GM06990 (cell line): ENCODE data around the gene CSMD2.
"Not testable (repeated sequence)": the region's sequence is repeated elsewhere in the genome, so short reads cannot be mapped to it uniquely, and the experiment has no call there.

ENCODE experiments used
- DNase-seq: peaks from one replicate; pipeline ENCODE4 v3.0.0-alpha.2; 2011; ENCODE audit not compliant: insufficient read length; ENCODE audit errors: extremely low read depth
- H3K27me3 ChIP-seq: replicated peaks from 2 replicates; pipeline ENCODE4 v1.6.0; 2011; ENCODE audit warnings: low read length; ENCODE audit not compliant: control insufficient read depth, insufficient read depth
- H3K36me3 ChIP-seq: 2 replicates; pipeline ENCODE4 v1.5.1; 2011; ENCODE audit warnings: low read length; ENCODE audit not compliant: control insufficient read depth, insufficient read depth
- H3K4me3 ChIP-seq: replicated peaks from 2 replicates; pipeline ENCODE4 v1.5.1; 2011; ENCODE audit warnings: low read depth, mild to moderate bottlenecking, control low read depth, low read length
- TF ChIP-seq, protein P1 (sequence below): IDR thresholded peaks from 2 replicates; pipeline ENCODE4 v1.5.1; 2011; ENCODE audit warnings: low read length, control low read depth, mild to moderate bottlenecking, inconsistent platforms; ENCODE audit not compliant: insufficient read depth, poor library complexity, severe bottlenecking

CSMD2 gene

DNA sequence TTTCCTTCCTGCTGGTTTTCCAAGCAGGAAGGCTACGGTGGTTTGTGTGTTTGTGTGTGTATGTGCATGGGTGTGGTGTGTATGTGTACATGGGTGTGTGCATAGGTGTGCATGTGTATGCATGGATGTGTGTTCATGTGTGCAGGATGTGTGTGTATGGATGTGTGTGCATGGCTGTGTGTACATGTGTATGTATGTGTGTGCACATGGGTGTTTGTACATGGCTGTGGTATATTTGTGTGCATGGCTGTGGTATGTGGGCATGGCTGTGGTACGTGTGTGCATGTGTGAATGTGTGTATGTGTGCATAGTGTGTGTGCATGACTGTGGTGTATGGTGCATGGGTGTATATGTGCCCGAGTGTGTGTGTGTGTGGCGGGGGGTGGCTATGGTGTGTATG is 24.0 kb upstream of the CSMD2 start:
- TF ChIP-seq, protein P1, sequence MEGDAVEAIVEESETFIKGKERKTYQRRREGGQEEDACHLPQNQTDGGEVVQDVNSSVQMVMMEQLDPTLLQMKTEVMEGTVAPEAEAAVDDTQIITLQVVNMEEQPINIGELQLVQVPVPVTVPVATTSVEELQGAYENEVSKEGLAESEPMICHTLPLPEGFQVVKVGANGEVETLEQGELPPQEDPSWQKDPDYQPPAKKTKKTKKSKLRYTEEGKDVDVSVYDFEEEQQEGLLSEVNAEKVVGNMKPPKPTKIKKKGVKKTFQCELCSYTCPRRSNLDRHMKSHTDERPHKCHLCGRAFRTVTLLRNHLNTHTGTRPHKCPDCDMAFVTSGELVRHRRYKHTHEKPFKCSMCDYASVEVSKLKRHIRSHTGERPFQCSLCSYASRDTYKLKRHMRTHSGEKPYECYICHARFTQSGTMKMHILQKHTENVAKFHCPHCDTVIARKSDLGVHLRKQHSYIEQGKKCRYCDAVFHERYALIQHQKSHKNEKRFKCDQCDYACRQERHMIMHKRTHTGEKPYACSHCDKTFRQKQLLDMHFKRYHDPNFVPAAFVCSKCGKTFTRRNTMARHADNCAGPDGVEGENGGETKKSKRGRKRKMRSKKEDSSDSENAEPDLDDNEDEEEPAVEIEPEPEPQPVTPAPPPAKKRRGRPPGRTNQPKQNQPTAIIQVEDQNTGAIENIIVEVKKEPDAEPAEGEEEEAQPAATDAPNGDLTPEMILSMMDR = no peak
- Histone ChIP-seq H3K27me3 (no peaks in the 10 kb centered on the region; the same call in 1 of the 2 replicates), H3K4me3 (no peak overlapping the region), H3K36me3 (no peaks in the 10 kb centered on the region)
- no peak for DNase-seq

DNA sequence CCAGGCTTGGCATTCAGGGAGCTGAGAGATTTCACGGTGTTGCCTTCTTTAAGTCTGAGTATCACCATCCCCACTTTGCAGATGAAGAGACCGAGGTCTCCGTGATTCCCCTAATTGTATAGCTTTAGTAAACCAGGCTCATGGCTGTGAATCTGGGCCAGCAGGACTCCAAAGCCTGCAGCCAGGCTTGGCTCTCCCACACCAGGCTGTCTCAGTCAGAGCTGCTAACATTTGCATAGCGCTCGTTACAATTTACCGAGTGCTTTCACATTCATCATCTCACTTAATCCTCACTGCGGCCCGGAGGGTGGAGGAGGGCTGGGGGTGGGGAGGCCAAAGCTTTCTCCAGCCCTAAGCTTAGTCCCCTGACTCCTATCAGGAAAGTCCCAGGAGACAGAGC is 23.4 kb upstream of the CSMD2 start:
- Histone ChIP-seq H3K4me3 (no peak overlapping the region), H3K27me3 (no peaks in the 10 kb centered on the region; the same call in 1 of the 2 replicates), H3K36me3 (no peaks in the 10 kb centered on the region)
- TF ChIP-seq, protein P1 = no peak
- no peak for DNase-seq

DNA sequence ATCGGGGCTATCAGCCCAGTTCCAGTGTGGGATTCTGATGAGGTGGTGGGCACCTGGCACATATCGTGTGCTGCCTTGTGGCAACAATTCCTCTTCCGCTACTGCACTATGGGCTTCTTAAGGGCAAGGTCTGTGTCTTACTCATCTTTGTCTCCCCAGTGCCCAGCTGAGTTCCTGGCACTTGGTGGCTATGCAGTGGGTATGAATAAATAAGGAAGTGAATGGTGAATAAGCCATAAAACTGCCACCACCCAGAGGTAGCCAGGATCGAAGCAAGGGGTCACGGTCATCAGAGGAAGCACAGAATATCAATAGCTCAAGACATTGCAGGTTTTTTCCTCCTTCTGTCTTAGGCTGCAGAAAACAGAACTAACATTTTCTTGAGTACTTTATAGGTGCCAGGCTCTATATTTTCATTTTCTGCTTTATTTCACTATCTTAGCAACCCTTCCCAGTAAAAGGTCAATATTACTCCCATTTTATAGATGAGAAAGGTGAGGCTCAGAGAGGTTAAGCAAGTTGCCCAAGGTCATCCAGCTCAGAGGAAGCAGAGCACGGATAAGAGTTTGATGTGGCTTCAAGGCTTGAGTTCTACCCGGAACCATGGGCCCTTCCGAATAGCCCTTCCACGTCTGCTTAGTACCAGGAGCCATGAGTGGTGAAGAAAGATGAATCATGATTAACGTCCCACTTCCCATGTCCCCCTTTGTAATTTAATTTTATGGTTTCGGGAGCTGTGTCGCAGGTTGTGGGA is 21.9 kb upstream of the CSMD2 start:
- TF ChIP-seq, protein P1 = no peak
- no peak for DNase-seq
- H3K27me3 ChIP-seq = no peaks in the 10 kb centered on the region; the same call in 1 of the 2 replicates
- H3K36me3 ChIP-seq = no peaks in the 10 kb centered on the region
- no peak overlapping the region for H3K4me3 ChIP-seq

DNA sequence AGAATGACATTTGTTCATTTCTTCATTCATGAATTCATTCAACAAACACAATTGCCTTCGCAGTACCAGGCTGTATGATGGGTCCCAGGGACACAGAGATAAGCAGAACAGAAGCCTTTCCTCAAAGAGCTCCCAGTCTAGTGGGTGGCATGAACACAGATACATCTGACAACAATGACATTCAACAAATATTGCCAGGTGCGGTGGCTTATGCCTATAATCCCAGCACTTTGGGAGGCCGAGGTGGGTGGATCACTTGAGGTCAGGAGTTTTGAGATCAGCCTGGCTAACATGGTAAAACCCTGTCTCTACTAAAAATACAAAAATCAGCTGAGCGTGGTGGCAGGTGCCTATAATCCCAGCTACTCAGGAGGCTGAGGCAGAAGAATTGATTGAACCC is 18.4 kb upstream of the CSMD2 start:
- not testable (repeated sequence) for H3K4me3 ChIP-seq, DNase-seq, H3K27me3 ChIP-seq, H3K36me3 ChIP-seq

DNA sequence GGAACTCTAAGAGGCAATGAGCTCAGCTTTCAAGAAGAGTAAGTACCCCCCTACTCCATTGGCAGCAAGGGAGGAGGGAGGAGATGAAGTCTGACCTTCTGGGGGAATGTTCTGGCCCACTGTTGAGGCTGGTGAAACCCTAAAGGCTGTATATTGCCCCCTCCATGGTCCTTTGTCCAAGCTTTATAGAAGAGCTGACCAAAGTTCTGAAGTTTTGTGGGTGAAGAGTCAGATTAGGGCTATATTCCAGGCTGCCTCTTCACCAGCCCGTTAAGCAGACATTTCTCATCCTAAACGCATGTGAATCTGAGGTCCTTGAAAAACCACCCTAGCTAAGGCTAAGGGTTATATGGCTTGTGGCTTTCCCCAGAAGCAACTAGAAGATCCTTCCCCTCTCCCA is 13.0 kb upstream of the CSMD2 start:
- no peaks in the 10 kb centered on the region; the same call in 1 of the 2 replicates for H3K27me3 ChIP-seq
- H3K4me3 ChIP-seq = no peak overlapping the region
- no peak for DNase-seq
- no peaks in the 10 kb centered on the region for H3K36me3 ChIP-seq
- TF ChIP-seq, protein P1 = no peak

DNA sequence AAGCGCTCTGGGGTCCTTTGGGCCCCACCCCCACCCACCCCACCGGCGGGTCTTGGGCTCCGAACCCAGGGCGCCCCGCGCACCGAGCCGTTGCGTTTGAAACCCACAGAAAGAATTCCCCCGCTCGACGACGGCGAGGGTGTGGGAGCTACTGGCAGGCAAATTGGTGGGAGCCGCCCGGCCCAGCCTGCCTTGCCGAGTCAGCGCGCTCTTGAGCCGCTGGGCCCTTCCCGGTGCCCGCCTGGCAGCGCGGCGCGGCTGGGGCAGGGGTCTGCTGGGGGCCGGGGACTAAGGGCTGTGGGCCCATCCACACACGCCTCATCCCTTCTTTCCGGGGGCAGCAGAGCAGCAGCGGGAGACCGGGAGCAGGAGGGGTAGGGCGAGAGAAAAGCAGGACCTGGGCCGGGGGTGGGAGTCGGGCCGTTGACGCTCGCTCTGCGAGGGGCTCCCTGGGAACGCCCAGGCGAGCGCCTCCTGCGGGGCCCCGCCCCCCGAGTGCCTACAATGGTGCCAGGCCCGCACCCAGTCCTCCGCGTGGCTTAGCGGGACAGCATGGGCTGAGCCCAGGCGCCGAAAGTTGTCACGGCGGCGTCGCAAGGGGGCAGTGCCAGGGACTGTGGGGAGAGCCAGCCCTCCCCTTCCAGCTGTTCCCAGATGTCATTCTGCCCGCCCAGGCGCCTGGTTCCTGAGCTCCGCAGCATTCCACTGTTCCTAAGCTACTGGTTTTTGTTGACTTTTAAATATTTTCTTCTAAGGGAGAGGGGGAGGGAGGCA is 12.0 kb upstream of the CSMD2 start, which contains the start of gene C1orf94:
Gene C1orf94 (plus strand): TSS at position 78 of the 774 bp plus-strand sequence. CDS start 883 bp downstream, outside the sequence.
- H3K27me3 ChIP-seq = no peaks in the 10 kb centered on the region; the same call in 1 of the 2 replicates
- H3K4me3 ChIP-seq = no peak within 1 kb of the TSS
- DNase-seq = no peak
- TF ChIP-seq, protein P1 = no peak
- H3K36me3 ChIP-seq = no peaks in the 10 kb centered on the region
